Measurements from ENCODE around the gene OR52D1. TPM values are rescaled to one million over a fixed set of nuclear protein-coding genes. Genes with fewer than 3 reads are reported as not detected.

OR52D1 gene
- total and polyA plus RNA-seq, 9 of the 15 experiments (the other 6 are each of a cell fraction or from before 2014, with no cell fraction given), result 0.14 to 1.3 (median 0.97) TPM; not detected in 6

GRCh38 chr11:5476186-5476819, 12.2 kb upstream of the OR52D1 start (continued):
- TF ChIP-seq SMARCC2 (IDR thresholded peaks at IDR 0.05; ENCODE audit: low read depth), result no peak
- TF ChIP-seq CUX1 (CRISPR knock-in tag; IDR thresholded peaks at IDR 0.05), result no peak
- peak; percentile 22 for TF ChIP-seq HDAC3 (IDR thresholded peaks at IDR 0.05; ENCODE audit: borderline replicate concordance, partially characterized antibody)
- TF ChIP-seq ZNF280A (IDR thresholded peaks at IDR 0.05; ENCODE audit: low read depth, partially characterized antibody), result no peak
- no peak for TF ChIP-seq SMAD1 (IDR thresholded peaks at IDR 0.05; ENCODE audit: low read depth, low read length, partially characterized antibody)
- TF ChIP-seq CREM (IDR thresholded peaks at IDR 0.05; ENCODE audit: low read depth), result peak; percentile 47; the same call in 1 of the 2 replicates
- 0 out of 2 replicates have a peak, but pooled peaks have one; percentile 15 for TF ChIP-seq ARID1B (IDR thresholded peaks at IDR 0.05)
- TF ChIP-seq YBX1 (IDR thresholded peaks at IDR 0.05), result no peak
- TF ChIP-seq POLR2A (conservative IDR thresholded peaks at IDR 0.05), result no peak
- no peak for TF ChIP-seq PTRF (tag; IDR thresholded peaks at IDR 0.05)
- 0 out of 2 replicates have a peak, but pooled peaks have one; percentile 13 for TF ChIP-seq TEAD4 (IDR thresholded peaks at IDR 0.05; ENCODE audit: low read length)
- TF ChIP-seq TEAD4 (CRISPR knock-in tag; IDR thresholded peaks at IDR 0.05; ENCODE audit: borderline replicate concordance), result no peak
- no peak for TF ChIP-seq HNRNPUL1 (IDR thresholded peaks at IDR 0.05; ENCODE audit: low read length)
- peak; percentile 93 for TF ChIP-seq MEIS2 (IDR thresholded peaks at IDR 0.05; ENCODE audit: partially characterized antibody)
- TF ChIP-seq HES1 (IDR thresholded peaks at IDR 0.05; ENCODE audit: low read depth), result no peak
- no peak for TF ChIP-seq THAP12 (CRISPR knock-in tag; IDR thresholded peaks at IDR 0.05)
- TF ChIP-seq NFIC (IDR thresholded peaks at IDR 0.05), result 0 out of 2 replicates have a peak, but pooled peaks have one; percentile 10
- no peak for TF ChIP-seq TAL1 (IDR thresholded peaks at IDR 0.05)
- TF ChIP-seq ARID2 (IDR thresholded peaks at IDR 0.05), result no peak
- peak in 1 of 2 experiments; percentile 19; a peak in 1 of 4 replicates for TF ChIP-seq TBL1XR1 (IDR thresholded peaks at IDR 0.05; ENCODE audit: low read length in 2 of 2)
- TF ChIP-seq OTX1 (CRISPR knock-in tag; IDR thresholded peaks at IDR 0.05), result no peak

Data from K562 (cell line).